Activated CD8-positive, alpha-beta T cell treated with anti-CD3 and anti-CD28 coated beads for 36 hours (primary cell): ENCODE data around the gene WNT8B. TPM values are rescaled to one million over a fixed set of nuclear protein-coding genes. Genes with fewer than 3 reads are reported as not detected.

Experiments
- ATAC-seq: fragments of 200-7000 bp; cut with Tn5 transposase; one replicate; pipeline ENCODE4 v1.10.0; 2021; ENCODE audit warnings: mild to moderate bottlenecking, moderate library complexity
- CTCF ChIA-PET: fragments of 350-600 bp; sonication (Branson Sonifier 250); formaldehyde crosslinking; loops from one replicate; lab custom pipeline; 2021; ENCODE audit warnings: antibody characterized with exemption; lab: Charles Lee
- POLR2A ChIA-PET: fragments of 350-600 bp; sonication (Branson Sonifier 250); formaldehyde crosslinking; loops from one replicate; lab custom pipeline; 2021; ENCODE audit warnings: antibody characterized with exemption; lab: Charles Lee
- DNase-seq: peaks from one replicate; pipeline ENCODE4 v3.0.0-alpha.2; 2020
- H3K27ac Mint-ChIP-seq: one replicate; pipeline ENCODE4 v1.8.0; 2021; ENCODE audit warnings: mild to moderate bottlenecking, mixed read lengths
- H3K27me3 Mint-ChIP-seq: one replicate; pipeline ENCODE4 v1.8.0; 2021; ENCODE audit warnings: mixed read lengths
- H3K36me3 Mint-ChIP-seq: one replicate; pipeline ENCODE4 v1.8.0; 2021; ENCODE audit warnings: low read depth, mixed read lengths
- H3K4me1 Mint-ChIP-seq: one replicate; pipeline ENCODE4 v1.8.0; 2021; ENCODE audit warnings: low read depth, mixed read lengths
- H3K4me3 Mint-ChIP-seq: one replicate; pipeline ENCODE4 v1.8.0; 2021; ENCODE audit warnings: mild to moderate bottlenecking, moderate library complexity, mixed read lengths
- H3K9me3 Mint-ChIP-seq: one replicate; pipeline ENCODE4 v1.8.0; 2021; ENCODE audit warnings: mixed read lengths
- intact Hi-C: fragments of 100-400 bp; cut with micrococcal nuclease; formaldehyde crosslinking; loops from one replicate; pipeline ENCODE4 v1.10.0; 2022
- total RNA-seq, 2 experiments: library from RNA; stranded (reverse); gene quantifications; one replicate each; pipeline ENCODE4 v1.2.3, GENCODE V29; 2021
- TF ChIP-seq, protein P1 (sequence below): fragments of 200-600 bp; IDR thresholded peaks from one replicate; pipeline ENCODE4 v1.8.0; 2022; ENCODE audit warnings: antibody characterized with exemption, mild to moderate bottlenecking

WNT8B gene, protein sequence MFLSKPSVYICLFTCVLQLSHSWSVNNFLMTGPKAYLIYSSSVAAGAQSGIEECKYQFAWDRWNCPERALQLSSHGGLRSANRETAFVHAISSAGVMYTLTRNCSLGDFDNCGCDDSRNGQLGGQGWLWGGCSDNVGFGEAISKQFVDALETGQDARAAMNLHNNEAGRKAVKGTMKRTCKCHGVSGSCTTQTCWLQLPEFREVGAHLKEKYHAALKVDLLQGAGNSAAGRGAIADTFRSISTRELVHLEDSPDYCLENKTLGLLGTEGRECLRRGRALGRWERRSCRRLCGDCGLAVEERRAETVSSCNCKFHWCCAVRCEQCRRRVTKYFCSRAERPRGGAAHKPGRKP
- total RNA-seq = under 1 TPM; 0.38 to 0.47 TPM

- intact Hi-C loops = no loop called here
- CTCF ChIA-PET = interaction anchor here (0.9 kb wide), 1 partner anchor 20 kb away, joined by 3 read pairs; no protein-coding TSS in a partner anchor
- Mint-ChIP-seq H3K4me3 (no peak within 1 kb of the TSS), H3K36me3 (no peaks in the 10 kb centered on the region), H3K27me3 (peaks cover under 1% of the 10 kb centered on the region), H3K27ac (no peak within 1 kb of the TSS), H3K9me3 (no peaks in the 10 kb centered on the region), H3K4me1 (no peaks in the 10 kb centered on the region)
- POLR2A ChIA-PET = interaction anchor here (0.7 kb wide), 1 partner anchor 117 kb away, joined by 3 read pairs; no protein-coding TSS in a partner anchor
- TF ChIP-seq, protein P1, sequence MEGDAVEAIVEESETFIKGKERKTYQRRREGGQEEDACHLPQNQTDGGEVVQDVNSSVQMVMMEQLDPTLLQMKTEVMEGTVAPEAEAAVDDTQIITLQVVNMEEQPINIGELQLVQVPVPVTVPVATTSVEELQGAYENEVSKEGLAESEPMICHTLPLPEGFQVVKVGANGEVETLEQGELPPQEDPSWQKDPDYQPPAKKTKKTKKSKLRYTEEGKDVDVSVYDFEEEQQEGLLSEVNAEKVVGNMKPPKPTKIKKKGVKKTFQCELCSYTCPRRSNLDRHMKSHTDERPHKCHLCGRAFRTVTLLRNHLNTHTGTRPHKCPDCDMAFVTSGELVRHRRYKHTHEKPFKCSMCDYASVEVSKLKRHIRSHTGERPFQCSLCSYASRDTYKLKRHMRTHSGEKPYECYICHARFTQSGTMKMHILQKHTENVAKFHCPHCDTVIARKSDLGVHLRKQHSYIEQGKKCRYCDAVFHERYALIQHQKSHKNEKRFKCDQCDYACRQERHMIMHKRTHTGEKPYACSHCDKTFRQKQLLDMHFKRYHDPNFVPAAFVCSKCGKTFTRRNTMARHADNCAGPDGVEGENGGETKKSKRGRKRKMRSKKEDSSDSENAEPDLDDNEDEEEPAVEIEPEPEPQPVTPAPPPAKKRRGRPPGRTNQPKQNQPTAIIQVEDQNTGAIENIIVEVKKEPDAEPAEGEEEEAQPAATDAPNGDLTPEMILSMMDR = no peak
- DNase-seq (no peak), ATAC-seq (no peak)
Measured at GRCh38 chr10:100462709-100463108, at the start of gene WNT8B. Gene WNT8B, plus strand, starts transcription at chr10:100463009. Its CDS starts 160 bp downstream, at chr10:100463169.

DNA sequence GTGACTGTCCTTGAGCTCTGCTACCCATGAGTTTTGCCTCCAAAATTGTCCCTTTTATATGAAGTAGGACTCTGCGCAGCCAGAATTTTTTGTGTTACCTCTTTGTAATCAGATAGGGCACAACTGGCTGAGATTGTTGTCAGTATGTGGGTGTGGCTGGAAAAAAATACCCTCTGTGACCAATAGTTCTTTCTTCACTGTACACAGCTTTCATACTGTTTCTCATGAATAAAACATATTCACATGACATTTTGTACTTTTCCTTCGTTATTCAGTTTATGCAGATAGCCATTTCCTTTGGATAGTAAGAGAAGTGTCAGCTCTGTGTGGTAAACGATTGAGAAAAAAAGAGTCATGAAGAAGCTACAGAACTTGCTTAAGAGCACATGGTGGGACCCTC, 49.6 kb upstream of the WNT8B start:
- Mint-ChIP-seq H3K36me3 (no peaks in the 10 kb centered on the region), H3K4me1 (no peaks in the 10 kb centered on the region), H3K9me3 (no peaks in the 10 kb centered on the region), H3K4me3 (no peak overlapping the region), H3K27ac (no peak overlapping the region), H3K27me3 (peaks cover 4% of the 10 kb centered on the region)
- no peak for ATAC-seq
- intact Hi-C loops = no loop called here
- no peak for DNase-seq
- TF ChIP-seq, protein P1 = no peak
- ChIA-PET CTCF (interaction anchor here (0.8 to 1.6 kb wide), 3 partner anchors 12 to 70 kb away, joined by 3 to 5 read pairs (median 4); no protein-coding TSS in a partner anchor), POLR2A (interaction anchor here (1.4 kb wide), 1 partner anchor 40 kb away, joined by 3 read pairs; no protein-coding TSS in a partner anchor)

GRCh38 chr10:100419911-100420449, 42.8 kb upstream of the WNT8B start:
- Mint-ChIP-seq H3K4me1 (no peaks in the 10 kb centered on the region), H3K36me3 (no peaks in the 10 kb centered on the region), H3K27ac (no peak overlapping the region), H3K9me3 (no peaks in the 10 kb centered on the region), H3K27me3 (peaks cover 2% of the 10 kb centered on the region), H3K4me3 (no peak overlapping the region)
- CTCF ChIA-PET = interaction anchor here (0.7 to 1.8 kb wide), 2 partner anchors 14 to 77 kb away, joined by 3 to 4 read pairs; no protein-coding TSS in a partner anchor
- intact Hi-C loops = no loop called here
- no peak for ATAC-seq
- POLR2A ChIA-PET = interaction anchor here (0.8 kb wide), 1 partner anchor 49 kb away, joined by 3 read pairs; no protein-coding TSS in a partner anchor
- no peak for DNase-seq
- TF ChIP-seq, protein P1 = no peak

- no peak for ATAC-seq
- intact Hi-C loops = no loop called here
- H3K4me3 Mint-ChIP-seq = no peak overlapping the region
- ChIA-PET POLR2A (no interaction called here), CTCF (no interaction called here)
- no peaks in the 10 kb centered on the region for H3K27me3 Mint-ChIP-seq
- no peaks in the 10 kb centered on the region for H3K4me1 Mint-ChIP-seq
- no peak for DNase-seq
- no peak overlapping the region for H3K27ac Mint-ChIP-seq
- TF ChIP-seq, protein P1 = no peak
- no peaks in the 10 kb centered on the region for H3K9me3 Mint-ChIP-seq
- no peaks in the 10 kb centered on the region for H3K36me3 Mint-ChIP-seq
Measured at GRCh38 chr10:100427374-100427773, 35.4 kb upstream of the WNT8B start.
